Subcutaneous adipose tissue (tissue), 4 donors: ENCODE data around the gene TESPA1. TPM values are rescaled to one million over a fixed set of nuclear protein-coding genes. Genes with fewer than 3 reads are reported as not detected.

Experiments
- CTCF ChIP-seq: fragments of 450-650 bp; IDR thresholded peaks from one replicate; pipeline ENCODE4 v1.5.1; 2016; ENCODE audit warnings: low read depth, mild to moderate bottlenecking, control low read depth, antibody characterized with exemption, moderate library complexity
- total RNA-seq, 4 donors: library from RNA; depleted of rRNA; stranded (reverse); fragments of >200 nt; gene quantifications; one replicate each; pipeline ENCODE4 v1.1.0, GENCODE V29; 2016

The TESPA1 gene
- total RNA-seq, 4 donors from 2014 or later = 1.5 to 2.1 (median 1.9) TPM; not detected in 1

- TF ChIP-seq CTCF = no peak
Measured at GRCh38 chr12:54977857-54978256, 6.7 kb downstream of the TESPA1 start.

- TF ChIP-seq CTCF = no peak
Measured at GRCh38 chr12:54977155-54977554, 7.4 kb downstream of the TESPA1 start.

DNA sequence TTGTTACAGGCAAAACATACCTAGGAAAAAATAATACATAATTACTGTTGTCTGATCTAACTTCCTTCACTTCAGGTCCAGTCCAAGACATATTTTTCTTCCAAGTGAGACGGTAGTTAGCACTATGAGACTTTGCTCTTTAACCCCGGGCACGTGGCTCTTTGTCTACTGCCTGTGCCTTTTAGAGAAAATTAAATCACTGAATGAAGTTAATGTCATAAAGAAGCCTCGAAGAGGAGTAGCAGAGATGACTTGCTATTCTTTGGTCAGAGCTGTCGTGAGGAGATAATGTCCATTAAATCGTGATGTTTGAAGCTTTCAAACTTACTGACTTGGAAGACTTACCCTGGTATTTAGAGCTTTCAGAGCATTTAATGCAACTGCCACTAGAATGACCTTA, 8.7 kb downstream of the TESPA1 start:
- no peak for TF ChIP-seq CTCF

DNA sequence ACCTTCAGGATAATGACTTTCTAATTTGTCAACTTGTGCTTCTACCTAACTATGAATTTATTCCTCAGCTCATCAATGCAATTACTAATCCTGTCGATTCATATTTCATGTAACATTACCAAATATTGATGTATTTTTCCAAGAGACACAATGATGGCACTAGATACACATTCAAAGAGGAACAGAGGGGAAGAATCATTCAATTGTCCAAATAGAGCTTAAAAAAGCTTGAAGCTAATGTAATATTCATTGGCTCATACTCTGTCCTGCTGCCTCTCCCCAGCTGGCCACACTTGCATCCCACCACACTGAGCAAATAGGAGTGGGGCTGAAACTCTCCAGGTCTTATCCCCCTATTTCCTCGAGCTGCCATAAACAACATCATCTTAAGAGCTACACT, 9.3 kb downstream of the TESPA1 start:
- no peak for TF ChIP-seq CTCF

- no peak for TF ChIP-seq CTCF
Measured at GRCh38 chr12:54974279-54974678, 10.3 kb downstream of the TESPA1 start.

- TF ChIP-seq CTCF = no peak
Measured at GRCh38 chr12:54973556-54973955, 11.0 kb downstream of the TESPA1 start.

- no peak for TF ChIP-seq CTCF
Measured at GRCh38 chr12:54970741-54971140, 13.8 kb downstream of the TESPA1 start.
